ENCODE results near the gene AGBL5. TPM values are rescaled to one million over a fixed set of nuclear protein-coding genes. Genes with fewer than 3 reads are reported as not detected.

Gene AGBL5
- total and polyA plus RNA-seq, 2 of the 13 experiments (the other 11 are each of a cell fraction or from before 2014, with no cell fraction given) = 55.9 to 73.3 TPM

DNA sequence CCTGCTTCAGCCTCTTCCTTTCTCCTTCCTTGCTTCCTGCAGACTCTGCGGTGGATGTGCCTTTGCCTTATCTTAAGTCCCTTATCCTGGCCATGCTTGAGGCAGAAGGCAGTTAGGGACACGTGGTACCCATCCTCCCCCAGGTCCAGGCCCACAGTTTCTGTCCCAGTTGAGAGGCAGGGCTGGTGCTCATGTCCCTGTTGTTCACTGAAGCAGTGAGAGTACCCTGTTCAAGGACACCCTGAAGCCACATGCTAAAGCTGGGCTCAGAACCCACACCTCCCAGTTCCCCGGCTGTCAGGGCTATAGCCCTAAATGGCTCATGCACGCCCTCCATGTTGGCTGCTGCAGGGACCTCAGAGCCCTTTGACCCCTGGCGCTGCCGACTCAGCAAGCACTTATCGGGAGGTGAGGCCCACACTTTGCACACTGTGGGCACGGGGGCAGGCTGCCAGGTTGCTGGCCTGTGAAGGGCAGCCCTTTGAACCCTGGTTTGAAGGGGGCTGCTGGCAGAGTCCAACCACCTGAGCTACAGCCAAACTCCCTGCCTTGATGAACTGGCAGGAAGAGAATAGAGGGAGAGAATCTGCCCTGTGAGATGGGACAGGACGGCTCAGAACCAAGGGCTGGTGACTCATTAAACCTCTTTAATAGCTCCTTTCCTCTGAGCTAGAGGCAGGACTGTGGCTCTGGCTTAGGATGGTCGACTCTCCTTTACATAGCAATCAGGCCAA lies 41.4 kb downstream of the AGBL5 start (continued):
- TF ChIP-seq, protein P1, sequence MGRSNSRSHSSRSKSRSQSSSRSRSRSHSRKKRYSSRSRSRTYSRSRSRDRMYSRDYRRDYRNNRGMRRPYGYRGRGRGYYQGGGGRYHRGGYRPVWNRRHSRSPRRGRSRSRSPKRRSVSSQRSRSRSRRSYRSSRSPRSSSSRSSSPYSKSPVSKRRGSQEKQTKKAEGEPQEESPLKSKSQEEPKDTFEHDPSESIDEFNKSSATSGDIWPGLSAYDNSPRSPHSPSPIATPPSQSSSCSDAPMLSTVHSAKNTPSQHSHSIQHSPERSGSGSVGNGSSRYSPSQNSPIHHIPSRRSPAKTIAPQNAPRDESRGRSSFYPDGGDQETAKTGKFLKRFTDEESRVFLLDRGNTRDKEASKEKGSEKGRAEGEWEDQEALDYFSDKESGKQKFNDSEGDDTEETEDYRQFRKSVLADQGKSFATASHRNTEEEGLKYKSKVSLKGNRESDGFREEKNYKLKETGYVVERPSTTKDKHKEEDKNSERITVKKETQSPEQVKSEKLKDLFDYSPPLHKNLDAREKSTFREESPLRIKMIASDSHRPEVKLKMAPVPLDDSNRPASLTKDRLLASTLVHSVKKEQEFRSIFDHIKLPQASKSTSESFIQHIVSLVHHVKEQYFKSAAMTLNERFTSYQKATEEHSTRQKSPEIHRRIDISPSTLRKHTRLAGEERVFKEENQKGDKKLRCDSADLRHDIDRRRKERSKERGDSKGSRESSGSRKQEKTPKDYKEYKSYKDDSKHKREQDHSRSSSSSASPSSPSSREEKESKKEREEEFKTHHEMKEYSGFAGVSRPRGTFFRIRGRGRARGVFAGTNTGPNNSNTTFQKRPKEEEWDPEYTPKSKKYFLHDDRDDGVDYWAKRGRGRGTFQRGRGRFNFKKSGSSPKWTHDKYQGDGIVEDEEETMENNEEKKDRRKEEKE (IDR thresholded peaks at IDR 0.05) = no peak
- TF ChIP-seq, protein P2, sequence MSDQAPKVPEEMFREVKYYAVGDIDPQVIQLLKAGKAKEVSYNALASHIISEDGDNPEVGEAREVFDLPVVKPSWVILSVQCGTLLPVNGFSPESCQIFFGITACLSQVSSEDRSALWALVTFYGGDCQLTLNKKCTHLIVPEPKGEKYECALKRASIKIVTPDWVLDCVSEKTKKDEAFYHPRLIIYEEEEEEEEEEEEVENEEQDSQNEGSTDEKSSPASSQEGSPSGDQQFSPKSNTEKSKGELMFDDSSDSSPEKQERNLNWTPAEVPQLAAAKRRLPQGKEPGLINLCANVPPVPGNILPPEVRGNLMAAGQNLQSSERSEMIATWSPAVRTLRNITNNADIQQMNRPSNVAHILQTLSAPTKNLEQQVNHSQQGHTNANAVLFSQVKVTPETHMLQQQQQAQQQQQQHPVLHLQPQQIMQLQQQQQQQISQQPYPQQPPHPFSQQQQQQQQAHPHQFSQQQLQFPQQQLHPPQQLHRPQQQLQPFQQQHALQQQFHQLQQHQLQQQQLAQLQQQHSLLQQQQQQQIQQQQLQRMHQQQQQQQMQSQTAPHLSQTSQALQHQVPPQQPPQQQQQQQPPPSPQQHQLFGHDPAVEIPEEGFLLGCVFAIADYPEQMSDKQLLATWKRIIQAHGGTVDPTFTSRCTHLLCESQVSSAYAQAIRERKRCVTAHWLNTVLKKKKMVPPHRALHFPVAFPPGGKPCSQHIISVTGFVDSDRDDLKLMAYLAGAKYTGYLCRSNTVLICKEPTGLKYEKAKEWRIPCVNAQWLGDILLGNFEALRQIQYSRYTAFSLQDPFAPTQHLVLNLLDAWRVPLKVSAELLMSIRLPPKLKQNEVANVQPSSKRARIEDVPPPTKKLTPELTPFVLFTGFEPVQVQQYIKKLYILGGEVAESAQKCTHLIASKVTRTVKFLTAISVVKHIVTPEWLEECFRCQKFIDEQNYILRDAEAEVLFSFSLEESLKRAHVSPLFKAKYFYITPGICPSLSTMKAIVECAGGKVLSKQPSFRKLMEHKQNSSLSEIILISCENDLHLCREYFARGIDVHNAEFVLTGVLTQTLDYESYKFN (CRISPR knock-in tag; conservative IDR thresholded peaks at IDR 0.05) = peak; percentile 99
- peak; percentile 94 for TF ChIP-seq ESRRA (CRISPR knock-in tag; IDR thresholded peaks at IDR 0.05; ENCODE audit: low read depth)
- TF ChIP-seq, protein P3, sequence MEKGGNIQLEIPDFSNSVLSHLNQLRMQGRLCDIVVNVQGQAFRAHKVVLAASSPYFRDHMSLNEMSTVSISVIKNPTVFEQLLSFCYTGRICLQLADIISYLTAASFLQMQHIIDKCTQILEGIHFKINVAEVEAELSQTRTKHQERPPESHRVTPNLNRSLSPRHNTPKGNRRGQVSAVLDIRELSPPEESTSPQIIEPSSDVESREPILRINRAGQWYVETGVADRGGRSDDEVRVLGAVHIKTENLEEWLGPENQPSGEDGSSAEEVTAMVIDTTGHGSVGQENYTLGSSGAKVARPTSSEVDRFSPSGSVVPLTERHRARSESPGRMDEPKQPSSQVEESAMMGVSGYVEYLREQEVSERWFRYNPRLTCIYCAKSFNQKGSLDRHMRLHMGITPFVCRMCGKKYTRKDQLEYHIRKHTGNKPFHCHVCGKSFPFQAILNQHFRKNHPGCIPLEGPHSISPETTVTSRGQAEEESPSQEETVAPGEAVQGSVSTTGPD (CRISPR knock-in tag; IDR thresholded peaks at IDR 0.05) = no peak
- TF ChIP-seq, protein P4, sequence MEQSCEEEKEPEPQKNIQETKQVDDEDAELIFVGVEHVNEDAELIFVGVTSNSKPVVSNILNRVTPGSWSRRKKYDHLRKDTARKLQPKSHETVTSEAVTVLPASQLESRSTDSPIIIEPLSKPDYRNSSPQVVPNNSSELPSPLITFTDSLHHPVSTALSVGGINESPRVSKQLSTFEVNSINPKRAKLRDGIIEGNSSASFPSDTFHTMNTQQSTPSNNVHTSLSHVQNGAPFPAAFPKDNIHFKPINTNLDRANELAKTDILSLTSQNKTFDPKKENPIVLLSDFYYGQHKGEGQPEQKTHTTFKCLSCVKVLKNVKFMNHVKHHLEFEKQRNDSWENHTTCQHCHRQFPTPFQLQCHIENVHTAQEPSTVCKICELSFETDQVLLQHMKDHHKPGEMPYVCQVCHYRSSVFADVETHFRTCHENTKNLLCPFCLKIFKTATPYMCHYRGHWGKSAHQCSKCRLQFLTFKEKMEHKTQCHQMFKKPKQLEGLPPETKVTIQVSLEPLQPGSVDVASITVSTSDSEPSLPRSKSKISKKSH (CRISPR knock-in tag; IDR thresholded peaks at IDR 0.05; ENCODE audit: borderline replicate concordance) = peak; percentile 69; the same call in 1 of the 2 replicates
- TF ChIP-seq ZFAT (CRISPR knock-in tag; conservative IDR thresholded peaks at IDR 0.05) = no peak
- TF ChIP-seq, protein P5, sequence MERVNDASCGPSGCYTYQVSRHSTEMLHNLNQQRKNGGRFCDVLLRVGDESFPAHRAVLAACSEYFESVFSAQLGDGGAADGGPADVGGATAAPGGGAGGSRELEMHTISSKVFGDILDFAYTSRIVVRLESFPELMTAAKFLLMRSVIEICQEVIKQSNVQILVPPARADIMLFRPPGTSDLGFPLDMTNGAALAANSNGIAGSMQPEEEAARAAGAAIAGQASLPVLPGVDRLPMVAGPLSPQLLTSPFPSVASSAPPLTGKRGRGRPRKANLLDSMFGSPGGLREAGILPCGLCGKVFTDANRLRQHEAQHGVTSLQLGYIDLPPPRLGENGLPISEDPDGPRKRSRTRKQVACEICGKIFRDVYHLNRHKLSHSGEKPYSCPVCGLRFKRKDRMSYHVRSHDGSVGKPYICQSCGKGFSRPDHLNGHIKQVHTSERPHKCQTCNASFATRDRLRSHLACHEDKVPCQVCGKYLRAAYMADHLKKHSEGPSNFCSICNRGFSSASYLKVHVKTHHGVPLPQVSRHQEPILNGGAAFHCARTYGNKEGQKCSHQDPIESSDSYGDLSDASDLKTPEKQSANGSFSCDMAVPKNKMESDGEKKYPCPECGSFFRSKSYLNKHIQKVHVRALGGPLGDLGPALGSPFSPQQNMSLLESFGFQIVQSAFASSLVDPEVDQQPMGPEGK (CRISPR knock-in tag; IDR thresholded peaks at IDR 0.05) = peak; percentile 96
- peak; percentile 86 for TF ChIP-seq MAFF (IDR thresholded peaks at IDR 0.05; ENCODE audit: low read depth, low read length)
- peak; percentile 56; the same call in 1 of the 2 replicates for TF ChIP-seq SIX4 (CRISPR knock-in tag; IDR thresholded peaks at IDR 0.05)
- no peak for TF ChIP-seq ZNF879 (CRISPR knock-in tag; IDR thresholded peaks at IDR 0.05)
- no peak for TF ChIP-seq CENPT (CRISPR knock-in tag; IDR thresholded peaks at IDR 0.05; ENCODE audit: low read depth)
- TF ChIP-seq, protein P6, sequence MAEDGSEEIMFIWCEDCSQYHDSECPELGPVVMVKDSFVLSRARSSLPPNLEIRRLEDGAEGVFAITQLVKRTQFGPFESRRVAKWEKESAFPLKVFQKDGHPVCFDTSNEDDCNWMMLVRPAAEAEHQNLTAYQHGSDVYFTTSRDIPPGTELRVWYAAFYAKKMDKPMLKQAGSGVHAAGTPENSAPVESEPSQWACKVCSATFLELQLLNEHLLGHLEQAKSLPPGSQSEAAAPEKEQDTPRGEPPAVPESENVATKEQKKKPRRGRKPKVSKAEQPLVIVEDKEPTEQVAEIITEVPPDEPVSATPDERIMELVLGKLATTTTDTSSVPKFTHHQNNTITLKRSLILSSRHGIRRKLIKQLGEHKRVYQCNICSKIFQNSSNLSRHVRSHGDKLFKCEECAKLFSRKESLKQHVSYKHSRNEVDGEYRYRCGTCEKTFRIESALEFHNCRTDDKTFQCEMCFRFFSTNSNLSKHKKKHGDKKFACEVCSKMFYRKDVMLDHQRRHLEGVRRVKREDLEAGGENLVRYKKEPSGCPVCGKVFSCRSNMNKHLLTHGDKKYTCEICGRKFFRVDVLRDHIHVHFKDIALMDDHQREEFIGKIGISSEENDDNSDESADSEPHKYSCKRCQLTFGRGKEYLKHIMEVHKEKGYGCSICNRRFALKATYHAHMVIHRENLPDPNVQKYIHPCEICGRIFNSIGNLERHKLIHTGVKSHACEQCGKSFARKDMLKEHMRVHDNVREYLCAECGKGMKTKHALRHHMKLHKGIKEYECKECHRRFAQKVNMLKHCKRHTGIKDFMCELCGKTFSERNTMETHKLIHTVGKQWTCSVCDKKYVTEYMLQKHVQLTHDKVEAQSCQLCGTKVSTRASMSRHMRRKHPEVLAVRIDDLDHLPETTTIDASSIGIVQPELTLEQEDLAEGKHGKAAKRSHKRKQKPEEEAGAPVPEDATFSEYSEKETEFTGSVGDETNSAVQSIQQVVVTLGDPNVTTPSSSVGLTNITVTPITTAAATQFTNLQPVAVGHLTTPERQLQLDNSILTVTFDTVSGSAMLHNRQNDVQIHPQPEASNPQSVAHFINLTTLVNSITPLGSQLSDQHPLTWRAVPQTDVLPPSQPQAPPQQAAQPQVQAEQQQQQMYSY (CRISPR knock-in tag; IDR thresholded peaks at IDR 0.05) = peak; percentile 75

Measured in HepG2 (cell line).